ENCODE data around the gene MCRS1. TPM values are rescaled to one million over a fixed set of nuclear protein-coding genes. Genes with fewer than 3 reads are reported as not detected.

Gene MCRS1
- total and polyA plus RNA-seq, 3 experiments from 2014 or later, result 61.6 to 96.5 (median 89.1) TPM

Other genes with a start within 250 kb of the MCRS1 start
- 10 to 100 TPM; 33.6 to 35.0 TPM for gene TROAP, start 244.9 kb downstream of the MCRS1 start, total RNA-seq
- gene TROAP, start 244.9 kb downstream of the MCRS1 start, polyA plus RNA-seq, result 0.79 TPM
- not detected for gene C1QL4, start 231.0 kb downstream of the MCRS1 start, total RNA-seq
- not detected for gene C1QL4, start 231.0 kb downstream of the MCRS1 start, polyA plus RNA-seq
- gene DNAJC22, start 221.3 kb downstream of the MCRS1 start, total RNA-seq, result not detected
- not detected for gene DNAJC22, start 221.3 kb downstream of the MCRS1 start, polyA plus RNA-seq
- 1 to 10 TPM; 9.1 to 9.4 TPM for gene SPATS2, start 200.7 kb downstream of the MCRS1 start, total RNA-seq
- 7.6 TPM for gene SPATS2, start 200.7 kb downstream of the MCRS1 start, polyA plus RNA-seq
- 1 to 10 TPM; 2.5 to 3.1 TPM for gene KCNH3, start 29.1 kb downstream of the MCRS1 start, total RNA-seq
- 1.4 TPM for gene KCNH3, start 29.1 kb downstream of the MCRS1 start, polyA plus RNA-seq
- under 1 TPM; 0.11 to 0.15 TPM for gene FAM186B, start 37.5 kb upstream of the MCRS1 start, total RNA-seq
- gene FAM186B, start 37.5 kb upstream of the MCRS1 start, polyA plus RNA-seq, result not detected
- 1 to 10 TPM; 9.0 to 9.9 TPM for gene PRPF40B, start 55.4 kb upstream of the MCRS1 start, total RNA-seq
- 2.0 TPM for gene PRPF40B, start 55.4 kb upstream of the MCRS1 start, polyA plus RNA-seq
- 10 to 100 TPM; 35.8 to 36.7 TPM for gene FMNL3, start 139.3 kb upstream of the MCRS1 start, total RNA-seq
- 6.3 TPM for gene FMNL3, start 139.3 kb upstream of the MCRS1 start, polyA plus RNA-seq
- 100 to 1,000 TPM; 443 to 449 TPM for gene TMBIM6, start 173.4 kb upstream of the MCRS1 start, total RNA-seq
- 1,008 TPM for gene TMBIM6, start 173.4 kb upstream of the MCRS1 start, polyA plus RNA-seq